Ureter (tissue), 1 donor: ENCODE measurements around the gene ZNF763. TPM values are rescaled to one million over a fixed set of nuclear protein-coding genes. Genes with fewer than 3 reads are reported as not detected.
"Not testable (repeated sequence)": the region's sequence is repeated elsewhere in the genome, so short reads cannot be mapped to it uniquely, and the experiment has no call there.

Experiments used
- DNase-seq: peaks from one replicate; pipeline ENCODE4 v3.0.0-alpha.2; 2020; ENCODE audit warnings: low spot score
- total RNA-seq: library from RNA; stranded (reverse); gene quantifications from one replicate; pipeline ENCODE4 v1.2.4, GENCODE V29; 2023
- donor health status: DM: yes; HTN: yes; CAD: no.

ZNF763 gene
- total RNA-seq, 1 donor from 2014 or later = 8.7 TPM

DNA sequence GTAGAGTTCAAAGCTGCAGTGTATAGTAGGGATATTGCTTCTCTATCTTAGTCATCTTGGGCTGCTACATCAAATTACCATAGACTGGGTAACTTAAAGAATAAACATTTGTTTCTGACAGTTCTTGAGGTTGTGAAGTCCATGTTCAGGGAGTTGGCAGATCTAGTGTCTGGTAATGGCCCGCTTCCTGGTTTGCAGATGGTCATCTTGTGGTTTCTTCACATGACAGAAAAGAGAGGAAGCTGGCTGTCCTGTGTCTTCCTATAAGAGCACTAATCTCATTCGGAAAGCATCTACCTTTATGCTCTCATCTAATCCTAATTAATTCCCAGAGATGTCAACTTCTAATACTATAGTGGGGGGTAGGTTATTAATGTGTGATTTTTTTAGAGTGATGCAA, 6.2 kb downstream of the ZNF763 start:
- no peak for DNase-seq

DNA sequence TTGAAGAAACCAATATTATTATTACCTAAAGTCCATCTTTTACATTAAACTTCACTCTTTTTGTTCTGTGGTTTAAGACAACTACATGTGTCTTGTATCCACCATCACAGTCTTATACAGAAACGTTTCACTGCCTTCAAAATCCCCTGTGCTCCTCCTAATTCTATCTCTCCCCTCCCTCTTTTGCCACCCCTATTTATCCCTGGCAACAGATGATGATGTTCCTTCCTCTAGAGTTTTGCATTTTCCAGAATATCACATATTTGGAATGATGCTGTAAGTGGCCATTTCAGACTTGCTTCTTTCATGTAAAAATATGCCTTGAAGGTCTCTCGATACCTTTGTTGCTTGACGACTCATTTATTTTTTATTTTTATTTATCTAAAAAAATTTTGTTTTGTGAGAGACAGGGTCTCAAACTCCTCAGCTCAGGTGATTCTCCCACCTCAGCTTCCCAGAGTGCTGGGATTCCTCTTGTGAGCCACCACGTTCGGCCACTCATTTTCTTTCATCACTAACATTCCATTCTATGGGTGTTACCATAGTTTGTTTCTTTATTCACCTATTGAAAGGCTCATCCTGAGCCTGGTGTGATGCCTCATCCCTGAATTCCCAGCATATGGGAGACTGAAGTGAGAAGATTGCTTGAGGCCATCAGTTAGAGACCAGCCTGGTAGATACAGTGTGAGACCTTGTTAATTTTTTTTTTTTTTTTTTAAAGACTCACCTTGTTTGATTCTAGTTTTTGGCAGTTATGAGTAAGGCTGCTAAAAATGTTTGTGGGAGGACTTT, 8.4 kb downstream of the ZNF763 start:
- DNase-seq = no peak

DNA sequence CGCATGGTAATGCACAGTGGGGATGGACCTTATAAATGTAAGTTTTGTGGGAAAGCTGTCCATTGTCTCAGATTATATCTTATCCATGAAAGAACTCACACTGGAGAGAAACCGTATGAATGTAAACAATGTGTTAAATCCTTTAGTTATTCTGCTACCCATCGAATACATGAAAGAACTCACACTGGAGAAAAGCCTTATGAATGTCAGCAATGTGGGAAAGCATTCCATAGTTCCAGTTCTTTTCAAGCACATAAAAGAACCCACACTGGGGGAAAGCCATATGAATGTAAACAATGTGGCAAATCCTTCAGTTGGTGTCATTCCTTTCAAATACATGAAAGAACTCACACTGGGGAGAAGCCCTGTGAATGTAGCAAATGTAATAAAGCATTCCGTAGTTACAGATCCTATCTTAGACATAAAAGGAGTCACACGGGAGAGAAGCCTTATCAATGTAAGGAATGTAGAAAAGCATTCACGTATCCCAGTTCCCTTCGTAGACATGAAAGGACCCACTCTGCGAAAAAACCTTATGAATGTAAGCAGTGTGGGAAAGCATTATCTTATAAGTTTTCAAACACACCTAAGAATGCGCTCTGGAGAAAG, 13.8 kb downstream of the ZNF763 start:
- DNase-seq = no peak

DNA sequence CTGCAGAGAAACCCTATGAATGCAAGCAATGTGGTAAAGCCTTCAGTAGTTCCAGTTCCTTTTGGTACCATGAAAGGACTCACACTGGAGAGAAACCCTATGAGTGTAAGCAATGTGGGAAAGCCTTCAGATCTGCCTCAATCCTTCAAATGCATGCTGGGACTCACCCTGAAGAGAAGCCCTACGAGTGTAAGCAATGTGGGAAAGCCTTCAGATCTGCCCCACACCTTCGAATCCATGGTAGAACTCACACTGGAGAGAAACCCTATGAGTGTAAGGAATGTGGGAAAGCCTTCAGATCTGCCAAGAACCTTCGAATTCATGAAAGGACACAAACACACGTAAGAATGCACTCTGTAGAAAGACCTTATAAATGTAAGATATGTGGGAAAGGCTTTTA, 14.7 kb downstream of the ZNF763 start:
- no peak for DNase-seq

DNA sequence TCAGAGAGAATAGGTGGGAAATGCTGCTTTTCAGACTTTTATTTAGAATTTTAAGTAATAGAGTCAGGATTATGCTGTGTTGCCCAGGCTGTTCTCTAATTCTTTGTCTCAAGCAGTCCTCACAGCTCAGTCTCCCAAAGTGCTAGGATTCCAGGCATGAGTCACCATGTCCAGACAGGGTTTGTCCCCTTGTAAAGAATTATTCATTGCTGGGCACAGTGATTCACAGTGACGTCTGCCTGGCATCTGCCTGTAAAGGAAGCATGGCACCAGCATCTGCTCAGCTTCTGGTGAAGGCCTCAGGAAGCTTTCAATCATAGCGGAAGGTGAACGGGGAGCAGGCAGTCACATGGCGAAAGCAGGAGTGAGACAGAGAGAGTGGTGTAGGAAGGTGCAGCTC, 17.7 kb downstream of the ZNF763 start:
- no peak for DNase-seq

DNA sequence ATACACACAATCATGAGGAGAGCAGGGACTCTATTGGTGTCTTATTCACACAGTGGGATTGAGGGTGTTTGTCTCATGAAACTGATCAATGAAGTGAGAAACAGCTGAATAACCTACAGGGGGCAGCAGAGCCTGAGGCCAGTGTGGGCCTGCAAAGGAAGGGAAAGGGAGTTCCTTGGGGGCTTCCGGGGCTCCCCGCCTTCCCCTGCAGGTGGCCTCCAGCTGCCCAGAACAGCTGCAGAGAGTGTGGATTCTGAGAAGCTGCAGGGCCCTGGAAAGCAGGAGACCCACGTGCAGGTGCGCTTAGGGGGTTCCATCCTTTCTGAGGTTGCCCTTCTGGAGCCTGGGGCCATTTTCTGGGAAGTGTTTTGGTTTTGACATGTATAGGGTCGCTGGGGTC, 20.1 kb downstream of the ZNF763 start:
- DNase-seq = no peak

DNA sequence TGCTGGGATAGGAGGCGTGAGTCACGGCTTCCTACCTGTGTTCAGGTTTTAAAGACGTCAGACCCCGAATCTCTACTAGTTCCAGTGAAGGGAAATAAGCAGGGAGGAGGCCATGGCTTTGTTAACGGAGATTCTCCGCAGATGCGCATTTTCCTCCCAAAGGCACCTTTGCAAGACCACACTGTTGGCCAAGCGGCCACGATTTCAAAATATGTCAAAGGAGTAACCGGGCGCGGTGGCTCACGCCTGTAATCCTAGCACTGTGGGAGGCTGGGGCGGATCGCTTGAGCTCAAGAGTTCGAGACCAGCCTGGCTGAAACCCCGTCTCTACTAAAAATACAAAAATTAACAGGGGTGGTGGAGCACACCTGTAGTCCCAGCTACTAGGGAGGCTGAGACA, 21.9 kb downstream of the ZNF763 start:
- DNase-seq = no peak

DNA sequence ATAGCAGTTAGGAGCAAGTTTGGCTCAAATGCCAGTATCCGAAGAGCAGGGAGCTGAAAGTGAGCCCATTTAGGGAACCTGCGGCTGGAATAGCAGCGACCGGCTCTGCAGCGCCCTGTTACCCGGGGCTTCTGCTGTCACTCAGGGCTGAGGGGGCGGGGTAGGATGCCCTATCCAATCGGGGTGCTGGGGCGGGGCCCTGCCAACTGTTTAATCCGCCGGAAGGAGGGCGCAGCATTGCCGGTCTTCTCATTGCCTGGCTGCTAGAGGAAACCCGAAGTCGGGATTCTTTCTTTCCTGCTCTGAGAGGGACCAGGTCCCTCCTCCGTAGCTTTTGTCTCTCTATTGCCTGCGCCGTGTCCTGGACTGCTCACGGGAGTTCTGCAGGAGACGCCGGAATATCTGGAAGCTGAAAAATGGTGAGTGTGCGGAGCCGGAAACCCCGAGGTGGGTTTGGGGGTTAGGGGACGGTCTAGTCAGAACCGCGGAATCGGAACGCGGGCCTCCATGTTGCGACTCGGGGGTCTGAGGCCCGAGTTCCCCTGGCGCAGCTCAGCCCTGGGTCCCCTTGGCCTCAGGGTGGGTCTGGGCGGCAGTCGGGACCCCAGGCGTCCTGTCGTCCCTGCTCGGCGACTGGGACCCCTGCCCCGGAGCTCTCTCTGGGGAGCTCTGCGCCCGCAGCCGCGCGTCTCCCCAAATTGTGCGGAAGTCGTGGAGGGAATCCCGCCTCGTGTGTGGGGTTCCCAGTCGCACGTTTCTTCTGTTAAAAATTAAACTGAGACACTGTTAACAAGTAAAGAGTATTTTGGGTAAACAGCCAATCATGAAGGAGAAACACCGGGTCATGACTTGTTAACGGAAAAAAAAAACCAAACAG, 22.8 kb downstream of the ZNF763 start:
- DNase-seq = peak; percentile 97

DNA sequence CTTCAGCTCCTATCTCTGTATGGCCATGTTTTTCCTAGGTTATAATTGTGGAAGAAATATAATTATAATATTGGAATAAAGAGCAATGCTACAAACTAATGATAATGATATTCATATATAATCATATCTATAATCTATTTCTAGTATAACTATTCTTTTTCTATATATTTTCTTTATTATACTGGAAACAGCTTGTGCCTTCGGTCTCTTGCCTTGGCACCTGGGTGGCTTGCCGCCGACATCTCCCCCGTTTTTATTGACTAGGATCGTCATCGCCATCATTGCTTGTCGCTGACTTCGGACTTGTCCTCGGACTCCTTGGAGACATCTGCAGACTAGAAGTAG, 24.2 kb downstream of the ZNF763 start:
- no peak for DNase-seq

DNA sequence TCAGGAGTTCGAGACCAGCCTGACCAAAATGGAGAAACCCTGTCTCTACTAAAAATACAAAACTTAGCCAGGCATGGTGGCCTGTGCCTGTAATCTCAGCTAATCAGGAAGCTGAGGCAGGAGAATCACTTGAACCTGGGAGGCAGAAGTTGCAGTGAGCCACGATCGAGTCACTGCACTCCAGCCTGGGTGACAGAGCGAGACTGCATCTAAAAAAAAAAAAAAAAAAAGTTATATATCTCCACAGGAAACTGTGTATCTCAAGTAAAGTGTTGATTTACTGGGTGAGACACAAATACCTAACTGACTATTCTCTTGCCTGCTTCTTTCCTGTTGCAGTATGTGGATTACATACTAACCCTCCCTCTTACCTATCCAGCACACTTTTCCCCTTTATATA, 27.1 kb downstream of the ZNF763 start:
- not testable (repeated sequence) for DNase-seq

DNA sequence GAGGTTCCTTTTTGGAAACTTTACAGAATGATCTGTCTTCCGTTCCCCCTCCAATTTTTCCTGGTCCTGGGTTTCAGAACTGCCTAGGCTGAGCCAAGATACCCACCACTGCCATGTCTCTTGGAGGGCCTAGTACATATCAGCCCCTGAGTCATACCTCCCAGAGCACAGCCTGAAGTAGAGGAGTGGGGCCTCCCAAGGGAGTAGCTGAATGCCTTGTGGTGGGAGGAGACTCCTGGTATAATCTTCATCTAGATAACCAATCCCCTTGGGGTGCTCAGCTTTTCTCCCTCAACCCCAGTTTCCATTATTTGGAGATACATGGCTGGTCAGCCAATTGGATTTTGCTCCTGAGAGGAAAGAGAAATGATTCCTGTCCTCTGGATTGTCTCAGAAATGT, 30.3 kb downstream of the ZNF763 start:
- no peak for DNase-seq

DNA sequence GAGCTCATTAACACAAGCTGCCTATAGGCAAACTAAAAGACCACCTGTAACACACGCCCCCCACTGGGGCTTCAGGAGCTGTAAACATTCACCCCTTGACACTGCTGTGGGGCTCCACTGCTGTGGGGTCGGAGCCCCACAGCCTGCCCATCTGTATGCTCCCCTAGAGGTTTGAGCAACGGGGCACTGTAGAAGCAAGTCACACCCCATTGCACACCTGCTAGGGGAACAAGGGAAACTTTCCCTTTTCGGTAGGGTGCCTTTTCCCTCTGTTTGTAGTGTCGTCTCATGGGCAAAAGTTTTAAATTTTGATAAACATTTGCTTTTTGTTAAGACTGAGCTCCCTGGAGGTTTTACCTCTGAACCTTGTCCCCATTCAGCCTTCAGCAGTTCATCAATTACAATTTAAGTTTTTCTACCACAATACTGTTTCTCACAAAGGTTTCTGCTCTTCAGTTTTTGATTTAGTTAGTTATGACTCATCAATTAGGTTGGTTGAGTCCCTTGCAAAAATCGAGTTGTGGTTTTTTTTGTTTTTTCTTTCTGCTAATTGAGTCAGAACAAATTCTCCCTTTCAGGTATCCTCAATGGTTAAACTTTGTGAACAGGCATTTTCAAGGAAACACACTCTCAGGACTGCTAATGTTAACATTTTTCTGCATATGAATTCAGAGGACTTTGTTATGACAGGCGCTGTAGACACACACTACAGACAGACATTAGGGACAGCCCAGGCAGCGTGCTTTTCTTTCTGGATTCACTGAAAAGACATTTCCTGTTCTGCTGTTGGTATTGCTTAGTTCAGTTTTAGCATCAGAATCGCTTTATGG, 35.5 kb downstream of the ZNF763 start:
- no peak for DNase-seq

DNA sequence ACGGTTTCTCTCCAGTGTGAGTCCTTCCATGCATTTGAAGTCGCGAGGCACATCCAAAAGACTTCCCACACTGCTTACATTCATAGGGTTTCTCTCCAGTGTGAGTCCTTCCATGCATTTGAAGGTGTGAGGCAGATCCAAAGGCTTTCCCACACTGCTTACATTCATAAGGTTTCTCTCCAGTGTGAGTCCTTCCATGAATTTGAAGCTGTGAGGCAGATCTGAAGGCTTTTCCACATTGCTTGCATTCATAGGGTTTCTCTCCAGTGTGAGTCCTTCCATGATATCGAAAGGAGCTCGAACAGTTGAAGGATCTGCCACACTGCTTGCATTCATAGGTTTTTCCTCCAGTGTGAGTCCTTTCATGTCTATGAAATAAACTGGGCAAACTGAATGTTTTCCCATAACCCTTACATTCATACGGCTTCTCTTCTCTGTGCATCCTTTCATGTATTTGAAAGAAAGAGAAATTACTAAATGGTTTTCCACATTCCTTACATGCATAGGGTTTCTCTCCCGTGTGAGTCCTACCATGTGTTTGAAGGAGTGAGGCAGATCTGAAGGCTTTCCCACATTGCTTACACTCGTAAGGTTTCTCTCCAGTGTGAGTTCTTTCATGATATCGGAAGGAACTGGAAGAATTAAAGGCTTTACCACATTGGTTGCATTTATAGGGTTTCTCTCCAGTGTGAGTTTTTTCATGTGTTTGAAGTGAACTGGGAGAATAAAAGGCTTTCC, 50.3 kb downstream of the ZNF763 start:
- DNase-seq = no peak

DNA sequence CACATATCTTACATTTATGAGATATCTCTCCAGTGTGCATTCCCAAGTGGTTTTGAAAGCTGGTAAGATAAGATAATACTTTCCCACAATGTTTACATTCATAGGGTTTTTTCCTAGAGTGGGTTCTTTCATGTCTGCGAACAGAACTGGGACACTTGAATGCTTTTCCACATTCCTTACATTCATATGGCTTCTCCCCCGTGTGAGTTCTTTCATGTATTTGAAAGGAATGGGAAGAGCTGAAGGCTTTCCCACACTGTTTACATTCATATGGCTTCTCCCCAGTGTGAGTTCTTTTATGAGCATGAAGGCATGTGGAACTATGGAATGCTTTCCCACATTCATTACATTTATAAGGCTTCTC, 50.9 kb downstream of the ZNF763 start:
- DNase-seq = no peak

Other genes starting within 250 kb of the ZNF763 start
- 21.5 TPM for gene ZNF823, start 226.1 kb upstream of the ZNF763 start, total RNA-seq
- gene ZNF441, start 198.0 kb upstream of the ZNF763 start, total RNA-seq = 17.9 TPM
- gene ZNF491, start 166.5 kb upstream of the ZNF763 start, total RNA-seq = 2.3 TPM
- 74.7 TPM for gene ZNF440, start 150.8 kb upstream of the ZNF763 start, total RNA-seq
- 25.3 TPM for gene ZNF439, start 116.3 kb upstream of the ZNF763 start, total RNA-seq
- gene ZNF69, start 77.3 kb upstream of the ZNF763 start, total RNA-seq = 17.9 TPM
- 27.0 TPM for gene ZNF700, start 39.9 kb upstream of the ZNF763 start, total RNA-seq
- 20.0 TPM for gene ZNF433, start 70.6 kb downstream of the ZNF763 start, total RNA-seq
- 1.1 TPM for gene ZNF878, start 87.9 kb downstream of the ZNF763 start, total RNA-seq
- 20.1 TPM for gene ZNF844, start 99.7 kb downstream of the ZNF763 start, total RNA-seq
- gene ZNF20, start 175.3 kb downstream of the ZNF763 start, total RNA-seq = 2.6 TPM
- 13.3 TPM for gene ZNF625, start 191.7 kb downstream of the ZNF763 start, total RNA-seq
- 15.3 TPM for gene ZNF136, start 198.1 kb downstream of the ZNF763 start, total RNA-seq